GM21576 (cell line): ENCODE data around the gene RILPL1.
"Not testable (repeated sequence)": the region's sequence is repeated elsewhere in the genome, so short reads cannot be mapped to it uniquely, and the experiment has no call there.

Source experiments
- ATAC-seq: cut with Tn5 transposase; IDR thresholded peaks from one replicate; pipeline ENCODE4 v1.9.1; 2021; ENCODE audit warnings: mild to moderate bottlenecking, moderate library complexity; ENCODE audit not compliant: unreplicated experiment

RILPL1 gene

GRCh38 chr12:123533672-123534643, at the start of gene RILPL1:
Gene RILPL1, minus strand, starts transcription at chr12:123533719. Its CDS starts 237 bp downstream, at chr12:123533482.
- peak; percentile 55 for ATAC-seq

- no peak for ATAC-seq
Observed at GRCh38 chr12:123580772-123581171, 47.3 kb upstream of the RILPL1 start.

- ATAC-seq: not testable (repeated sequence)
Observed at GRCh38 chr12:123578829-123579228, 45.3 kb upstream of the RILPL1 start.

GRCh38 chr12:123578243-123578642, 44.7 kb upstream of the RILPL1 start:
- no peak for ATAC-seq

- ATAC-seq: no peak
Observed at GRCh38 chr12:123576611-123577010, 43.1 kb upstream of the RILPL1 start.

GRCh38 chr12:123573870-123574269, 40.4 kb upstream of the RILPL1 start:
- no peak for ATAC-seq

- ATAC-seq: no peak
Observed at GRCh38 chr12:123572391-123572790, 38.9 kb upstream of the RILPL1 start.

- no peak for ATAC-seq
Observed at GRCh38 chr12:123571343-123571813, 37.9 kb upstream of the RILPL1 start.

GRCh38 chr12:123559468-123559867, 25.9 kb upstream of the RILPL1 start:
- ATAC-seq: no peak

- not testable (repeated sequence) for ATAC-seq
Observed at GRCh38 chr12:123558487-123558886, 25.0 kb upstream of the RILPL1 start.

- not testable (repeated sequence) for ATAC-seq
Observed at GRCh38 chr12:123554843-123555242, 21.3 kb upstream of the RILPL1 start.

- ATAC-seq: not testable (repeated sequence)
Observed at GRCh38 chr12:123554136-123554535, 20.6 kb upstream of the RILPL1 start.

- ATAC-seq: no peak
Observed at GRCh38 chr12:123550700-123551099, 17.2 kb upstream of the RILPL1 start.

GRCh38 chr12:123548107-123548506, 14.6 kb upstream of the RILPL1 start:
- ATAC-seq: no peak

- ATAC-seq: no peak
Observed at GRCh38 chr12:123546281-123546680, 12.8 kb upstream of the RILPL1 start.

GRCh38 chr12:123543541-123543940, 10.0 kb upstream of the RILPL1 start:
- no peak for ATAC-seq

- no peak for ATAC-seq
Observed at GRCh38 chr12:123540899-123541662, 7.6 kb upstream of the RILPL1 start.

- not testable (repeated sequence) for ATAC-seq
Observed at GRCh38 chr12:123535952-123536351, 2.4 kb upstream of the RILPL1 start.

- no peak for ATAC-seq
Observed at GRCh38 chr12:123532808-123533649, 490 bp downstream of the RILPL1 start.

- ATAC-seq: peak; percentile 40
Observed at GRCh38 chr12:123532019-123532418, 1.5 kb downstream of the RILPL1 start.

- no peak for ATAC-seq
Observed at GRCh38 chr12:123531091-123531490, 2.4 kb downstream of the RILPL1 start.
